DND-41 (cell line): ENCODE results near the gene SPTLC1.

Source experiments
- ATAC-seq: fragments of 200-7000 bp; cut with Tn5 transposase; 3 replicates; pipeline ENCODE4 v1.9.1; 2021; ENCODE audit warnings: low read depth; ENCODE audit not compliant: insufficient read depth
- DNase-seq: peaks from one replicate; pipeline ENCODE4 v3.0.0-alpha.2; 2020
- H2AFZ ChIP-seq: 2 replicates; pipeline ENCODE4 v1.6.0; 2012; ENCODE audit warnings: low read depth, low read length
- H3K27ac ChIP-seq: 2 replicates; pipeline ENCODE4 v1.5.1; 2012; ENCODE audit warnings: low read length, inconsistent platforms
- H3K27me3 ChIP-seq: fragments of 200-600 bp; sonication (generic); 2 replicates; pipeline ENCODE4 v1.6.0; 2012; ENCODE audit warnings: low read length, mild to moderate bottlenecking, inconsistent platforms; ENCODE audit not compliant: insufficient read depth, poor library complexity
- H3K36me3 ChIP-seq: 2 replicates; pipeline ENCODE4 v1.5.1; 2012; ENCODE audit warnings: low read length, inconsistent platforms; ENCODE audit not compliant: insufficient read depth
- H3K4me1 ChIP-seq: 2 replicates; pipeline ENCODE4 v1.5.1; 2012; ENCODE audit warnings: mild to moderate bottlenecking, low read length; ENCODE audit not compliant: insufficient read depth
- H3K4me2 ChIP-seq: 2 replicates; pipeline ENCODE4 v1.6.0; 2012; ENCODE audit warnings: mild to moderate bottlenecking, moderate library complexity, low read length, inconsistent platforms; ENCODE audit not compliant: insufficient read depth
- H3K4me3 ChIP-seq, 2 experiments: fragments of 200-600 bp in 1 of 2; shearing (Covaris generic) in 1 of 2; 2 replicates each; pipeline ENCODE4 v1.5.1; 2012 to 2016; ENCODE audit warnings: inconsistent platforms in 2 of 2, low read length in 2 of 2, mild to moderate bottlenecking in 2 of 2, low read depth in 1 of 2, moderate library complexity in 1 of 2
- H3K79me2 ChIP-seq: 2 replicates; pipeline ENCODE4 v1.6.0; 2012; ENCODE audit warnings: low read length, inconsistent platforms; ENCODE audit not compliant: insufficient read depth
- H3K9ac ChIP-seq: 2 replicates; pipeline ENCODE4 v1.6.0; 2012; ENCODE audit warnings: low read depth, mild to moderate bottlenecking, inconsistent platforms, low read length, moderate library complexity
- H3K9me3 ChIP-seq: 2 replicates; pipeline ENCODE4 v1.5.1; 2012; ENCODE audit warnings: low read length, moderate library complexity, mild to moderate bottlenecking, inconsistent platforms; ENCODE audit not compliant: insufficient read depth, severe bottlenecking
- H4K20me1 ChIP-seq: 2 replicates; pipeline ENCODE4 v1.6.0; 2012; ENCODE audit warnings: low read length; ENCODE audit not compliant: insufficient read depth
- CTCF ChIP-seq: IDR thresholded peaks from 2 replicates; pipeline ENCODE4 v1.5.1; 2012; ENCODE audit warnings: borderline replicate concordance, low read length, moderate library complexity, mild to moderate bottlenecking; ENCODE audit not compliant: poor library complexity, severe bottlenecking; ENCODE audit errors: extremely low read depth
- EZH2 ChIP-seq: IDR thresholded peaks from 3 replicates; pipeline ENCODE4 v1.6.1; 2012; ENCODE audit warnings: borderline replicate concordance, low read depth, mild to moderate bottlenecking, moderate library complexity, low read length, inconsistent platforms; ENCODE audit not compliant: severe bottlenecking

Gene SPTLC1

GRCh38 chr9:92066168-92066567 is 49.0 kb downstream of the SPTLC1 start:
- no peak overlapping the region for H2AFZ ChIP-seq
- DNase-seq (no peak), ATAC-seq (no peak)
- H3K4me3 ChIP-seq = no peak overlapping the region
- no peak overlapping the region for H3K27ac ChIP-seq
- no peak for TF ChIP-seq CTCF
- no peaks in the 10 kb centered on the region for H3K4me1 ChIP-seq
- H3K4me2 ChIP-seq = no peak overlapping the region
- no peak overlapping the region for H3K9ac ChIP-seq
- no peaks in the 10 kb centered on the region for H4K20me1 ChIP-seq
- no peaks in the 10 kb centered on the region for H3K79me2 ChIP-seq
- H3K9me3 ChIP-seq = peaks cover 3% of the 10 kb centered on the region
- no peaks in the 10 kb centered on the region for H3K27me3 ChIP-seq
- peaks cover 77% of the 10 kb centered on the region for H3K36me3 ChIP-seq

GRCh38 chr9:92064711-92065110 is 50.5 kb downstream of the SPTLC1 start:
- no peak overlapping the region for H3K27ac ChIP-seq
- no peaks in the 10 kb centered on the region for H3K79me2 ChIP-seq
- DNase-seq (no peak), ATAC-seq (no peak)
- H3K36me3 ChIP-seq = peaks cover 73% of the 10 kb centered on the region
- no peaks in the 10 kb centered on the region for H4K20me1 ChIP-seq
- no peaks in the 10 kb centered on the region for H3K4me1 ChIP-seq
- no peak for TF ChIP-seq CTCF
- no peak for TF ChIP-seq EZH2
- H3K4me3 ChIP-seq = no peak overlapping the region
- H3K9ac ChIP-seq = no peak overlapping the region
- H3K4me2 ChIP-seq = no peak overlapping the region
- H3K27me3 ChIP-seq = no peaks in the 10 kb centered on the region
- H2AFZ ChIP-seq = no peak overlapping the region
- H3K9me3 ChIP-seq = peaks cover 4% of the 10 kb centered on the region

GRCh38 chr9:92061184-92061583 is 54.0 kb downstream of the SPTLC1 start:
- H3K9ac ChIP-seq = no peak overlapping the region
- no peak overlapping the region for H3K27ac ChIP-seq
- H3K4me3 ChIP-seq = no peak overlapping the region
- no peaks in the 10 kb centered on the region for H3K4me1 ChIP-seq
- H3K4me2 ChIP-seq = no peak overlapping the region
- no peaks in the 10 kb centered on the region for H4K20me1 ChIP-seq
- no peak overlapping the region for H2AFZ ChIP-seq
- DNase-seq (no peak), ATAC-seq (no peak)
- H3K27me3 ChIP-seq = no peaks in the 10 kb centered on the region
- no peak for TF ChIP-seq EZH2
- no peak for TF ChIP-seq CTCF
- H3K36me3 ChIP-seq = peaks cover 70% of the 10 kb centered on the region
- H3K9me3 ChIP-seq = peaks cover 4% of the 10 kb centered on the region
- H3K79me2 ChIP-seq = no peaks in the 10 kb centered on the region

- peaks cover 4% of the 10 kb centered on the region for H3K9me3 ChIP-seq
- no peaks in the 10 kb centered on the region for H4K20me1 ChIP-seq
- no peak overlapping the region for H3K4me2 ChIP-seq
- peaks cover 69% of the 10 kb centered on the region for H3K36me3 ChIP-seq
- H3K4me3 ChIP-seq = no peak overlapping the region
- TF ChIP-seq CTCF (no peak), EZH2 (no peak)
- no peak for DNase-seq
- no peaks in the 10 kb centered on the region for H3K79me2 ChIP-seq
- no peaks in the 10 kb centered on the region for H3K4me1 ChIP-seq
- H3K27me3 ChIP-seq = no peaks in the 10 kb centered on the region
- no peak for ATAC-seq
- no peak overlapping the region for H2AFZ ChIP-seq
- H3K9ac ChIP-seq = no peak overlapping the region
- H3K27ac ChIP-seq = no peak overlapping the region
Observed at GRCh38 chr9:92059661-92060060, 55.6 kb downstream of the SPTLC1 start.
